WERI-Rb-1 (cell line): Measurements from ENCODE around the gene STIM2.

Experiments
- DNase-seq: peaks from one replicate; pipeline ENCODE4 v3.0.0-alpha.2; 2020
- H3K27ac ChIP-seq: fragments of 250-450 bp; sonication (Bioruptor Pico); 2 replicates; pipeline ENCODE4 v1.5.1; 2020; ENCODE audit warnings: mild to moderate bottlenecking, moderate library complexity
- H3K27me3 ChIP-seq: fragments of 250-450 bp; sonication (Bioruptor Pico); 2 replicates; pipeline ENCODE4 v1.5.1; 2021; ENCODE audit warnings: mild to moderate bottlenecking, low read depth, moderate library complexity; ENCODE audit not compliant: insufficient read depth, severe bottlenecking
- H3K36me3 ChIP-seq: fragments of 250-450 bp; sonication (Bioruptor Pico); 2 replicates; pipeline ENCODE4 v1.5.1; 2020; ENCODE audit warnings: mild to moderate bottlenecking, moderate library complexity
- H3K4me3 ChIP-seq: 2 replicates; pipeline ENCODE4 v1.5.1; 2011; ENCODE audit warnings: low read depth, mild to moderate bottlenecking, control low read depth, low read length
- H3K9me3 ChIP-seq: fragments of 250-450 bp; sonication (Bioruptor Pico); 2 replicates; pipeline ENCODE4 v1.5.1; 2021; ENCODE audit warnings: mild to moderate bottlenecking, moderate library complexity; ENCODE audit not compliant: severe bottlenecking
- CTCF ChIP-seq: IDR thresholded peaks from 2 replicates; pipeline ENCODE4 v1.5.1; 2011; ENCODE audit warnings: low read depth, mild to moderate bottlenecking, control low read depth, inconsistent platforms, low read length

The STIM2 gene

DNA sequence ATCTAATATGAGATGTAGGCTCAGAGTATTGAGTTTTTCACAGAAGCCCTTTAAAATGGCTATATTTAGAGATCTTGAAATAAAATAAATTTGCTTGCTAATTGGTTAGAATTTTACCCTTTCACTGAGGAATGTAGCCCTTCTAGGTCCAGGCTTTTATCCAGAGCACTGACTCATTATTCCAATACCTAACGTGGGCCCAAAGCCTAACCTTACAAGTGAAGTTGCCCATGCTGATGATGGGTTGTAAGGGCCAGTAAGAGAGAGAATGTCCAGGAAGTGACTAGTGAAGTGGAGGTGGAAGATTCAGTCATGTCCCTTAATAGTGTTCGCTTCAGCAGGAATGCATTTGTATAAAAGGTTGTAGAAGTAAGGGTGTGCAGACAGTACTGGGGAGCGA lies 155.9 kb downstream of the STIM2 start:
- peaks cover 6% of the 10 kb centered on the region; the same call in 1 of the 2 replicates for H3K36me3 ChIP-seq
- TF ChIP-seq CTCF = no peak

GRCh38 chr4:27017623-27018022 lies 157.0 kb downstream of the STIM2 start:
- TF ChIP-seq CTCF = no peak
- no peak overlapping the region for H3K4me3 ChIP-seq
- no peaks in the 10 kb centered on the region for H3K27me3 ChIP-seq
- DNase-seq = no peak
- H3K27ac ChIP-seq = no peak overlapping the region
- H3K9me3 ChIP-seq = no peaks in the 10 kb centered on the region
- peaks cover 9% of the 10 kb centered on the region for H3K36me3 ChIP-seq

More for the DNA sequence above, 155.9 kb downstream of the STIM2 start:
- H3K27me3 ChIP-seq = no peaks in the 10 kb centered on the region
- DNase-seq = no peak
- no peak overlapping the region for H3K4me3 ChIP-seq
- H3K9me3 ChIP-seq = no peaks in the 10 kb centered on the region
- H3K27ac ChIP-seq = no peak overlapping the region

- no peak for TF ChIP-seq CTCF
- Histone ChIP-seq H3K27me3 (no peaks in the 10 kb centered on the region), H3K36me3 (peaks cover 11% of the 10 kb centered on the region), H3K27ac (no peak overlapping the region), H3K9me3 (no peaks in the 10 kb centered on the region), H3K4me3 (no peak overlapping the region)
- DNase-seq = no peak
Measured at GRCh38 chr4:27018076-27018475, 157.4 kb downstream of the STIM2 start.

GRCh38 chr4:27018910-27019309 lies 158.3 kb downstream of the STIM2 start:
- H3K27me3 ChIP-seq = no peaks in the 10 kb centered on the region
- peaks cover 11% of the 10 kb centered on the region for H3K36me3 ChIP-seq
- no peak overlapping the region for H3K27ac ChIP-seq
- DNase-seq = no peak
- no peak overlapping the region for H3K4me3 ChIP-seq
- H3K9me3 ChIP-seq = no peaks in the 10 kb centered on the region
- TF ChIP-seq CTCF = no peak

DNA sequence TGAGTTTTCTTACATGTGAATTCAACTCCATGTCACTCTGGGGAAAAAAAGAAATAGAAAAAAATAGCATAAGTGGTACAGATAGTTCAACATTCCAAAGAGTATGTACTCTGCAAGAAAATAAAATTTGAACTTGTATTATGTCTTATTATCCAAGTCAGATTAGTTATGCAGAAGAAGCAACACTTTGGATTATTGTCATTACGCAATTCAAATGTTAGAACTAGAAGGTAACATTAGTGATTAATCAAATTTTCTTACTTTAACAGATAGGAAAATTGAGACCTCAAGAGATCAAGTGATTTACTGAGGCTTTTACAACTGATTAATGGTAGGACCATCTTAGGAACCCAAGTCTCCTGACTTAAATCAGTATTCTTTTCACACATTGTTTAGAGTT lies 159.1 kb downstream of the STIM2 start:
- no peak for TF ChIP-seq CTCF
- H3K27ac ChIP-seq = no peak overlapping the region
- H3K9me3 ChIP-seq = no peaks in the 10 kb centered on the region
- H3K27me3 ChIP-seq = no peaks in the 10 kb centered on the region
- no peak overlapping the region for H3K4me3 ChIP-seq
- peaks cover 11% of the 10 kb centered on the region for H3K36me3 ChIP-seq
- DNase-seq = no peak

DNA sequence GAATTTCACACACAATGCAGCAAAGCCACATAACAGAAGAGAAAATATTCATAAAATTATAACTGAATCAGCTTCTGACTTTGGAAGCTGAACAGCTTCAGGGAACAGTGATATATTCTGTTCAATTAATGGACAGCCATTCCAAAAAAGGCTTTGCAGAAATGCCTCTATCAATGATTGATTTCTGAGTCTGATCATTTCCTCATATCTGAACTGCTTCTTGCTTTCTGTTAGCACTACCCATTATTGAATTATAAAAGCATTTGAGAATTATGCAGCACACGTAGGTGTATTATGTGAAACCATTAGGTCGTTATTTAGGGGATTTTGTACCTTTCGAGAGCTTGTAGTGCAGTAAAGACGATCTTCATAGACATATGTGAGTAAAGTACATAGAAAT lies 159.6 kb downstream of the STIM2 start:
- Histone ChIP-seq H3K27ac (no peak overlapping the region), H3K27me3 (no peaks in the 10 kb centered on the region), H3K9me3 (no peaks in the 10 kb centered on the region), H3K36me3 (peaks cover 11% of the 10 kb centered on the region), H3K4me3 (no peak overlapping the region)
- DNase-seq = no peak
- TF ChIP-seq CTCF = no peak
